SK-N-SH treated with all-trans-retinoic acid at 6 μM for 48 hours (cell line): Measurements from ENCODE around the gene BRD3.

Experiments used
- ATAC-seq: fragments of 200-7000 bp; cut with Tn5 transposase; 3 replicates; pipeline ENCODE4 v1.9.1; 2020; ENCODE audit warnings: mild to moderate bottlenecking, moderate library complexity
- ARNTL ChIP-seq: fragments of 450-650 bp; formaldehyde crosslinking; IDR thresholded peaks from 2 replicates; pipeline ENCODE4 v1.5.0; 2020; ENCODE audit warnings: low read depth, mild to moderate bottlenecking, moderate library complexity, borderline replicate concordance
- BACH2 ChIP-seq: fragments of 250-450 bp; sonication (Bioruptor Pico); IDR thresholded peaks from 2 replicates; pipeline ENCODE4 v1.9.0; 2021; ENCODE audit warnings: mild to moderate bottlenecking, borderline replicate concordance
- CREB5 ChIP-seq: fragments of 250-450 bp; sonication (Bioruptor Pico); IDR thresholded peaks from 2 replicates; pipeline ENCODE4 v1.5.1; 2020; ENCODE audit warnings: low read depth, mild to moderate bottlenecking, moderate library complexity
- CSDC2 ChIP-seq: fragments of 250-450 bp; sonication (Bioruptor Pico); IDR thresholded peaks from 2 replicates; pipeline ENCODE4 v1.5.0; 2020; ENCODE audit warnings: mild to moderate bottlenecking, moderate library complexity
- CSRNP3 ChIP-seq: fragments of 250-450 bp; sonication (Bioruptor Pico); IDR thresholded peaks from 2 replicates; pipeline ENCODE4 v1.5.1; 2021; ENCODE audit warnings: mild to moderate bottlenecking, moderate library complexity
- GLIS3 ChIP-seq: fragments of 250-450 bp; sonication (Bioruptor Pico); IDR thresholded peaks from 2 replicates; pipeline ENCODE4 v1.5.0; 2020; ENCODE audit warnings: mild to moderate bottlenecking, moderate library complexity
- ISL1 ChIP-seq: fragments of 250-450 bp; sonication (Bioruptor Pico); IDR thresholded peaks from 2 replicates; pipeline ENCODE4 v2.1.2; 2022; ENCODE audit warnings: mild to moderate bottlenecking, moderate library complexity
- OSR1 ChIP-seq: fragments of 250-450 bp; sonication (Bioruptor Pico); IDR thresholded peaks from 2 replicates; pipeline ENCODE4 v1.8.0; 2022; ENCODE audit warnings: moderate library complexity, mild to moderate bottlenecking, inconsistent platforms
- PATZ1 ChIP-seq: fragments of 250-450 bp; sonication (Bioruptor Pico); IDR thresholded peaks from 2 replicates; pipeline ENCODE4 v1.8.0; 2020; ENCODE audit warnings: mild to moderate bottlenecking, moderate library complexity, borderline replicate concordance
- POU6F1 ChIP-seq: fragments of 250-450 bp; sonication (Bioruptor Pico); IDR thresholded peaks from 2 replicates; pipeline ENCODE4 v1.8.0; 2021; ENCODE audit warnings: low read depth, mild to moderate bottlenecking, moderate library complexity, borderline replicate concordance
- PPARA ChIP-seq: fragments of 250-450 bp; sonication (Bioruptor Pico); IDR thresholded peaks from 2 replicates; pipeline ENCODE4 v1.5.0; 2020; ENCODE audit warnings: mild to moderate bottlenecking, borderline replicate concordance
- RARB ChIP-seq: fragments of 250-450 bp; sonication (Bioruptor Pico); IDR thresholded peaks from 2 replicates; pipeline ENCODE4 v1.8.0; 2021; ENCODE audit warnings: mild to moderate bottlenecking, moderate library complexity
- SNAI2 ChIP-seq: fragments of 250-450 bp; sonication (Bioruptor Pico); IDR thresholded peaks from 2 replicates; pipeline ENCODE4 v1.5.0; 2020; ENCODE audit warnings: mild to moderate bottlenecking, moderate library complexity
- TOX ChIP-seq: fragments of 250-450 bp; sonication (Bioruptor Pico); IDR thresholded peaks from 2 replicates; pipeline ENCODE4 v1.8.0; 2021; ENCODE audit warnings: mild to moderate bottlenecking, moderate library complexity, borderline replicate concordance
- TSHZ2 ChIP-seq: fragments of 250-450 bp; sonication (Bioruptor Pico); IDR thresholded peaks from 2 replicates; pipeline ENCODE4 v1.5.0; 2020; ENCODE audit warnings: mild to moderate bottlenecking, moderate library complexity
- ZC3H10 ChIP-seq: fragments of 250-450 bp; sonication (Bioruptor Pico); IDR thresholded peaks from 2 replicates; pipeline ENCODE4 v1.5.1; 2021; ENCODE audit warnings: mild to moderate bottlenecking, moderate library complexity
- ZFP3 ChIP-seq: fragments of 250-450 bp; sonication (Bioruptor Pico); IDR thresholded peaks from 2 replicates; pipeline ENCODE4 v1.5.0; 2020; ENCODE audit warnings: mild to moderate bottlenecking, moderate library complexity
- ZFP30 ChIP-seq: fragments of 450-650 bp; formaldehyde crosslinking; IDR thresholded peaks from 2 replicates; pipeline ENCODE4 v1.5.0; 2022; ENCODE audit warnings: mild to moderate bottlenecking, moderate library complexity
- ZNF565 ChIP-seq: fragments of 450-650 bp; formaldehyde crosslinking; conservative IDR thresholded peaks from 2 replicates; pipeline ENCODE4 v1.5.0; 2020; ENCODE audit warnings: low read depth, mild to moderate bottlenecking, moderate library complexity
- ZNF70 ChIP-seq: fragments of 450-650 bp; formaldehyde crosslinking; IDR thresholded peaks from 2 replicates; pipeline ENCODE4 v1.5.0; 2020; ENCODE audit warnings: mild to moderate bottlenecking, moderate library complexity
- ZNF8 ChIP-seq: fragments of 450-650 bp; formaldehyde crosslinking; IDR thresholded peaks from 2 replicates; pipeline ENCODE4 v1.5.0; 2020; ENCODE audit warnings: mild to moderate bottlenecking, moderate library complexity

Gene BRD3

GRCh38 chr9:133981589-133981957 lies 86.3 kb downstream of the BRD3 start:
- TF ChIP-seq ISL1 (CRISPR knock-in tag) (no peak), OSR1 (CRISPR knock-in tag) (no peak), ZNF8 (no peak), ARNTL (CRISPR knock-in tag) (no peak), RARB (CRISPR knock-in tag) (no peak), SNAI2 (CRISPR knock-in tag) (no peak), ZFP30 (no peak), CSDC2 (no peak), TSHZ2 (no peak), POU6F1 (no peak), ZNF565 (CRISPR knock-in tag) (no peak), CSRNP3 (no peak), ZFP3 (CRISPR knock-in tag) (no peak), TOX (CRISPR knock-in tag) (no peak), BACH2 (CRISPR knock-in tag) (no peak), CREB5 (no peak), GLIS3 (CRISPR knock-in tag) (no peak), PPARA (CRISPR knock-in tag) (no peak), PATZ1 (CRISPR knock-in tag) (no peak), ZNF70 (no peak)
- no peak for ATAC-seq

- TF ChIP-seq TSHZ2 (no peak), GLIS3 (CRISPR knock-in tag) (no peak), ZNF70 (no peak), ZC3H10 (CRISPR knock-in tag) (no peak), OSR1 (CRISPR knock-in tag) (no peak), BACH2 (CRISPR knock-in tag) (no peak), ZFP30 (no peak)
- no peak for ATAC-seq
Observed at GRCh38 chr9:133980864-133981588, 86.8 kb downstream of the BRD3 start.
